ENCODE measurements around the gene ZNF865.

ZNF865 gene

DNA sequence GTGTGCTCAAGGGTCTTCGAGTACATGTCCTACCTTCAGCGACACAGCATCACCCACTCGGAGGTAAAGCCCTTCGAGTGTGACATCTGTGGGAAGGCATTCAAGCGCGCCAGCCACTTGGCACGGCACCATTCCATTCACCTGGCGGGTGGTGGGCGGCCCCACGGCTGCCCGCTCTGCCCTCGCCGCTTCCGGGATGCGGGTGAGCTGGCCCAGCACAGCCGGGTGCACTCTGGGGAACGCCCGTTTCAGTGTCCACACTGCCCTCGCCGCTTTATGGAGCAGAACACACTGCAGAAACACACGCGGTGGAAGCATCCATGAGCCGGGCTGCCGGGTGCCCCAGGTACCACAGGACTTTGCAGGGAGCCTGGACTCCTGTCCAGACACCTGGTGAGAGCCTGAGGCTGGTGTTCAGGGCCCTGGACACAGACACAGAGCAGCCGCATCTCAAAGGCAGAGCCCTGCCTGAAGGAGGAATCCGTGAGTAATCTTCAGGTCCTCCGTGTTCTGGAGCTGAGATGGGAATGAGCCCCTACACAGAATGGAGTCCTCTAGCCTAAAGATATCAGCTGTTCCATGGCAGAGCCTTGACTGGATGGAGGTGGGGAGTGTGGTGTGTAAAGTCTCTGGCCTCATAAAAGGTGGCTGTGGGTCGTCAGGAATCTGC lies 39.5 kb downstream of the ZNF865 start:
- DNase-seq (ENCODE audit: low read depth in 2 of 2): no peak

- DNase-seq (ENCODE audit: low read depth in 2 of 2): no peak
Measured at GRCh38 chr19:55645512-55645881, 40.0 kb downstream of the ZNF865 start.

GRCh38 chr19:55646889-55647731 lies 41.7 kb downstream of the ZNF865 start:
- no peak for DNase-seq (ENCODE audit: low read depth in 2 of 2)

GRCh38 chr19:55647732-55648584 lies 42.5 kb downstream of the ZNF865 start, which contains the start of gene CCDC106:
Gene CCDC106 (plus strand): TSS chr19:55648212. CDS start chr19:55649047, 835 bp downstream.
- no peak for DNase-seq (ENCODE audit: low read depth in 2 of 2)

DNA sequence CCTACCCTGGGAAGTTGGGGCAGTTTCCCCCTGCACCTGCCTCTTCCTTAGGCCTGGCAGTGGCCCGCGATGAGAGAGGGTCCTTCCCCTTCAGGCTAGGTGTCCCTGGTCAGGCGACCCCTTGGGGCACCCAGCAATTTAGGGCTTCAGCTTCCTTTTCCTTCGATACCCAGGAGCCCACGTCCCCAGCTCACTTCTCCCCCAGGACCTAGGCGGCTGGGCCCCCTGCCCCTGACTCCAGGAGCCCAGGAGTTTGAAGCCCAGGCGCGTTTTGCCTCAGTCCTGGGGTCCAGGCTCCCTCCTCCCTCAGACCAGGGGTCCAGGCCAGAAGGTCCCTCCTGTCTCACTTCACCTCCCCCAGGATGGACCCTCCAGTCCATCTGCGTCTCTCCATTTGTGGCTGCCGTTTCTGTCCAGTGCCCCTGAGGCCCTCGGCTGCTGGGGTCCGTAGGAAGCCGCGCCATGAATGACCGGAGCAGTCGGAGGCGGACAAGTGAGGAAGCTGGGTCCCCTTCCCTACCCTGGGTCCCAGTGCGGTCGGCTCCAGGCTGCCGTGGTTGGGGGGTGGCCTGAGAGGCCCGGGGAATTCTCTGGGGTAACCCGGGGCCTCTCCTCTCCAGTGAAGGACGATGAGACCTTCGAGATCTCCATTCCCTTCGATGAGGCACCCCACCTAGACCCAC lies 43.3 kb downstream of the ZNF865 start:
- no peak for DNase-seq (ENCODE audit: low read depth in 2 of 2)

- DNase-seq (ENCODE audit: low read depth in 2 of 2): no peak
Measured at GRCh38 chr19:55649268-55650125, 44.0 kb downstream of the ZNF865 start.

GRCh38 chr19:55650126-55650557 lies 44.7 kb downstream of the ZNF865 start:
- DNase-seq (ENCODE audit: low read depth in 2 of 2): no peak

GRCh38 chr19:55650602-55651230 lies 45.3 kb downstream of the ZNF865 start:
- DNase-seq (ENCODE audit: low read depth in 2 of 2): no peak

DNA sequence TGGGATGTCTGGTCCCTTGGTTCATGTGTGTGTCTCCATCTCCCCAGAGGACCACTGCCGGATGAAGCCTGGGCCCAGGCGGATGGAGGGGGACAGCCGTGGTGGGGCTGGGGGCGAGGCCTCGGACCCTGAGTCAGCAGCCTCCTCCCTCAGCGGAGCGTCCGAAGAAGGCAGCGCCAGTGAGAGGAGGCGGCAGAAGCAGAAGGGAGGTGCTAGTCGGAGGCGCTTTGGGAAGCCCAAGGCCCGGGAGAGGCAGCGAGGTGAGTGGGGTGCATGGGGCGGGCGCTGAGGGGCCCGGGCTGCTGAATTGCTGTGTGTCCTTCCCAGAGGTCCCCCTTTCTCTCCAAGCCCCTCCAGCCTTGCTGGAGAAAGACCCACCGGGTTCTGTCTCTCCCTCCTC lies 45.8 kb downstream of the ZNF865 start:
- no peak for DNase-seq (ENCODE audit: low read depth in 2 of 2)

GRCh38 chr19:55652311-55653128 lies 47.1 kb downstream of the ZNF865 start:
- no peak for DNase-seq (ENCODE audit: low read depth in 2 of 2)

GRCh38 chr19:55653651-55654322 lies 48.3 kb downstream of the ZNF865 start:
- DNase-seq (ENCODE audit: low read depth in 2 of 2): peak; percentile 99

GRCh38 chr19:55654323-55654867 lies 48.9 kb downstream of the ZNF865 start:
- DNase-seq (ENCODE audit: low read depth in 2 of 2): peak; percentile 95 to 98

GRCh38 chr19:55654868-55655647 lies 49.6 kb downstream of the ZNF865 start, which contains the start of gene U2AF2:
Gene U2AF2 (plus strand): TSS chr19:55655035. CDS start chr19:55655105, 70 bp downstream.
- DNase-seq (ENCODE audit: low read depth in 2 of 2): peak; percentile 90 to 93

- no peak for DNase-seq (ENCODE audit: low read depth in 2 of 2)
Measured at GRCh38 chr19:55655648-55656040, 50.2 kb downstream of the ZNF865 start.

GRCh38 chr19:55656552-55656951 lies 51.1 kb downstream of the ZNF865 start:
- no peak for DNase-seq (ENCODE audit: low read depth in 2 of 2)

DNA sequence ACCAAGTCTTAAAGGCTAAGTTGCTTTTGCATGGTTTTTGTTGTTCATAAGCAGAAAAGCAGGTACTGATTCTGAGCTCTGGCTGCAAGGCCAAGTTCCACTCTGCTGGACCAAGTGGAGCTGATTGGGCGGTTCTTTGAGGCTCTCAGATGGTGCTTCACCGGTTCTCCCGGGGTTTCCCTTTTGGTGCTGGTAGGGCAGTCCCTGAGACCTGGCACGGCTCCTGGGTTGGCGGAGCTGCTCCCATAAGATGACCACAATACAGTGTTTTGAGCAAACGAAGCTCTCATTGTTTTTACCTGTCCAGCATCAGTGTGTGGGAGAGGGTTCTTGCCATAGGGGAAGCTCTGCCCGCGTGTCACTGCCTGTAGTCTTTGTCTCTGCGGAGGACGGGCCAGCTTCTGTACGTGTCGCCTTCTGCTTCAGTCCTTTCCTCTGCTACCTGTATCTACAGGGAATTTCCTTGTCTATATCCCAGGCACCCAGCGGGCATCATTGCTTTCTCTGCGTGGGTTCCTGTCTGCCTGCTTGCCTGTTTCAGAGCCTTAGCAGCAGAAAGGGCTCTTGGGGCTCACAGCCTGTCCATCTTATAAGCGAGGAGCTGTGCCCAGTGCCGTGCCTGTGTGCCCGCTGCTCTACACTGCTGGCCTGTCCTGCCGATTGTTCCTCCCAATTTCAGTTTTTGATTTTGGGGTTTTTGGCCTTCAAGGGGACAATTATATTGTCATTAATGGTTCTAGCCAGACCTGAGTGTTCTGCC lies 51.7 kb downstream of the ZNF865 start:
- no peak for DNase-seq (ENCODE audit: low read depth in 2 of 2)

All from activated CD8-positive, alpha-beta memory T cell treated with anti-CD3 and anti-CD28 coated beads for 4 hours (primary cell).